Adipocyte (in vitro differentiated cells): Measurements from ENCODE around the gene ARMH3.

Experiments used
- DNase-seq: peaks from one replicate; pipeline ENCODE4 v3.0.0-alpha.2; 2015; ENCODE audit warnings: low read depth
- H3K27me3 ChIP-seq: replicated peaks from 2 replicates; pipeline ENCODE4 v1.7.0; 2013; ENCODE audit warnings: mild to moderate bottlenecking, low read length, moderate library complexity; ENCODE audit not compliant: control insufficient read depth, insufficient read depth
- H3K36me3 ChIP-seq: 2 replicates; pipeline ENCODE4 v1.7.0; 2013; ENCODE audit warnings: low read length, mild to moderate bottlenecking, moderate library complexity; ENCODE audit not compliant: control insufficient read depth, insufficient read depth, severe bottlenecking
- H3K4me1 ChIP-seq: 2 replicates; pipeline ENCODE4 v1.7.0; 2013; ENCODE audit warnings: mild to moderate bottlenecking, low read length, moderate library complexity; ENCODE audit not compliant: control insufficient read depth, insufficient read depth
- H3K4me3 ChIP-seq: 2 replicates; pipeline ENCODE4 v1.7.0; 2013; ENCODE audit warnings: mild to moderate bottlenecking, low read length, moderate library complexity
- H3K9ac ChIP-seq: 2 replicates; pipeline ENCODE4 v1.7.0; 2013; ENCODE audit warnings: mild to moderate bottlenecking, low read length, moderate library complexity
- H3K9me3 ChIP-seq: 2 replicates; pipeline ENCODE4 v1.7.0; 2013; ENCODE audit warnings: mild to moderate bottlenecking, low read length, moderate library complexity; ENCODE audit not compliant: control insufficient read depth

Gene ARMH3

GRCh38 chr10:101845893-101846292, 210.1 kb downstream of the ARMH3 start:
- Histone ChIP-seq H3K4me1 (peaks cover 50% of the 10 kb centered on the region), H3K4me3 (no peak overlapping the region), H3K27me3 (no peaks in the 10 kb centered on the region), H3K9me3 (no peaks in the 10 kb centered on the region), H3K36me3 (peaks cover 3% of the 10 kb centered on the region), H3K9ac (peak overlapping the region; percentile 8)
- DNase-seq, result no peak

- H3K9ac ChIP-seq, result peak within 1 kb of the TSS; percentile 83
- H3K27me3 ChIP-seq, result no peaks in the 10 kb centered on the region
- H3K36me3 ChIP-seq, result peaks cover 3% of the 10 kb centered on the region
- peaks cover 37% of the 10 kb centered on the region for H3K4me1 ChIP-seq
- peak within 1 kb of the TSS; percentile 79 for H3K4me3 ChIP-seq
- DNase-seq, result no peak
- H3K9me3 ChIP-seq, result no peaks in the 10 kb centered on the region
Measured at GRCh38 chr10:101843032-101844021, 212.6 kb downstream of the ARMH3 start, which contains the start of gene KCNIP2. TSS of gene KCNIP2 (minus strand) at chr10:101843800. CDS start at chr10:101843568, 232 bp downstream.

GRCh38 chr10:101841826-101842225, 214.1 kb downstream of the ARMH3 start:
- peaks cover 26% of the 10 kb centered on the region for H3K4me1 ChIP-seq
- no peaks in the 10 kb centered on the region for H3K27me3 ChIP-seq
- H3K9me3 ChIP-seq, result no peaks in the 10 kb centered on the region
- H3K36me3 ChIP-seq, result peaks cover 3% of the 10 kb centered on the region
- DNase-seq, result no peak
- peak overlapping the region; percentile 79 for H3K4me3 ChIP-seq
- peak overlapping the region; percentile 83 for H3K9ac ChIP-seq

- Histone ChIP-seq H3K9ac (peak overlapping the region; percentile 64), H3K27me3 (no peaks in the 10 kb centered on the region), H3K4me3 (peak overlapping the region; percentile 79), H3K9me3 (no peaks in the 10 kb centered on the region), H3K4me1 (peaks cover 24% of the 10 kb centered on the region), H3K36me3 (peaks cover 3% of the 10 kb centered on the region)
- DNase-seq, result peak; percentile 89
Measured at GRCh38 chr10:101840741-101841453, 215.1 kb downstream of the ARMH3 start.

- Histone ChIP-seq H3K9me3 (no peaks in the 10 kb centered on the region), H3K36me3 (peaks cover 3% of the 10 kb centered on the region), H3K4me3 (peak overlapping the region; percentile 79), H3K27me3 (no peaks in the 10 kb centered on the region), H3K4me1 (peaks cover 19% of the 10 kb centered on the region), H3K9ac (peak overlapping the region; percentile 64)
- peak; percentile 14 for DNase-seq
Measured at GRCh38 chr10:101840102-101840684, 215.8 kb downstream of the ARMH3 start.

- H3K36me3 ChIP-seq, result peaks cover 3% of the 10 kb centered on the region
- H3K9me3 ChIP-seq, result no peaks in the 10 kb centered on the region
- DNase-seq, result peak; percentile 54
- no peaks in the 10 kb centered on the region for H3K27me3 ChIP-seq
- H3K4me3 ChIP-seq, result peak overlapping the region; percentile 51
- peak overlapping the region; percentile 2 for H3K9ac ChIP-seq
- peaks cover 17% of the 10 kb centered on the region for H3K4me1 ChIP-seq
Measured at GRCh38 chr10:101839416-101840063, 216.4 kb downstream of the ARMH3 start.

- H3K4me3 ChIP-seq, result no peak overlapping the region
- no peaks in the 10 kb centered on the region for H3K27me3 ChIP-seq
- H3K4me1 ChIP-seq, result peaks cover 11% of the 10 kb centered on the region
- peaks cover 3% of the 10 kb centered on the region for H3K36me3 ChIP-seq
- no peak for DNase-seq
- no peaks in the 10 kb centered on the region for H3K9me3 ChIP-seq
- H3K9ac ChIP-seq, result no peak overlapping the region
Measured at GRCh38 chr10:101839002-101839401, 217.0 kb downstream of the ARMH3 start.

- Histone ChIP-seq H3K9ac (no peak overlapping the region), H3K9me3 (no peaks in the 10 kb centered on the region), H3K4me1 (peaks cover 11% of the 10 kb centered on the region), H3K27me3 (no peaks in the 10 kb centered on the region), H3K36me3 (peaks cover 3% of the 10 kb centered on the region), H3K4me3 (no peak overlapping the region)
- DNase-seq, result no peak
Measured at GRCh38 chr10:101838416-101838970, 217.5 kb downstream of the ARMH3 start.

- DNase-seq, result no peak
Measured at GRCh38 chr10:101837748-101838147, 218.2 kb downstream of the ARMH3 start.

GRCh38 chr10:101835362-101835761, 220.6 kb downstream of the ARMH3 start:
- Histone ChIP-seq H3K36me3 (peaks cover 3% of the 10 kb centered on the region), H3K9ac (no peak overlapping the region), H3K27me3 (no peaks in the 10 kb centered on the region), H3K9me3 (no peaks in the 10 kb centered on the region), H3K4me1 (peaks cover 15% of the 10 kb centered on the region), H3K4me3 (no peak overlapping the region)
- no peak for DNase-seq

More at GRCh38 chr10:101837748-101838147, 218.2 kb downstream of the ARMH3 start:
- Histone ChIP-seq H3K4me3 (no peak overlapping the region), H3K4me1 (peaks cover 11% of the 10 kb centered on the region), H3K27me3 (no peaks in the 10 kb centered on the region), H3K36me3 (peaks cover 3% of the 10 kb centered on the region), H3K9me3 (no peaks in the 10 kb centered on the region), H3K9ac (no peak overlapping the region)
